GM10266 (cell line): ENCODE data around the gene HLA-DMA.

Experiments
- DNase-seq: peaks from one replicate; pipeline ENCODE4 v3.0.0; 2012; ENCODE audit errors: extremely low spot score
- CTCF ChIP-seq: IDR thresholded peaks from 2 replicates; pipeline ENCODE4 v1.5.1; 2012; ENCODE audit warnings: mild to moderate bottlenecking, low read depth; ENCODE audit not compliant: control insufficient read depth, insufficient read depth; ENCODE audit errors: missing control alignments

HLA-DMA gene

GRCh38 chr6:32935551-32936238 lies 17.2 kb downstream of the HLA-DMA start:
- no peak for DNase-seq
- TF ChIP-seq CTCF = no peak

GRCh38 chr6:32933661-32934085 lies 19.2 kb downstream of the HLA-DMA start:
- peak; percentile 47 for DNase-seq
- peak; percentile 70 for TF ChIP-seq CTCF

GRCh38 chr6:32932132-32932868 lies 20.6 kb downstream of the HLA-DMA start:
- no peak for TF ChIP-seq CTCF
- no peak for DNase-seq

GRCh38 chr6:32931211-32931610 lies 21.7 kb downstream of the HLA-DMA start:
- DNase-seq = no peak
- TF ChIP-seq CTCF = no peak

- DNase-seq = no peak
- no peak for TF ChIP-seq CTCF
Observed at GRCh38 chr6:32922083-32922482, 30.8 kb downstream of the HLA-DMA start.

GRCh38 chr6:32920715-32921114 lies 32.2 kb downstream of the HLA-DMA start:
- TF ChIP-seq CTCF = no peak
- no peak for DNase-seq

GRCh38 chr6:32912951-32913350 lies 39.9 kb downstream of the HLA-DMA start:
- no peak for DNase-seq
- TF ChIP-seq CTCF = no peak
